Fibroblast of the aortic adventitia (primary cell): ENCODE measurements around the gene SRRD. TPM values are rescaled to one million over a fixed set of nuclear protein-coding genes. Genes with fewer than 3 reads are reported as not detected.

Experiments used
- DNase-seq: peaks from one replicate; pipeline ENCODE4 v3.0.0-alpha.2; 2010; ENCODE audit warnings: low read depth
- H3K4me3 ChIP-seq: 2 replicates; pipeline ENCODE4 v1.5.1; 2011; ENCODE audit warnings: low read depth, mild to moderate bottlenecking, control low read depth, low read length, moderate library complexity
- CTCF ChIP-seq: IDR thresholded peaks from 2 replicates; pipeline ENCODE4 v1.5.1; 2011; ENCODE audit warnings: mild to moderate bottlenecking, low read length, control low read depth, inconsistent platforms; ENCODE audit not compliant: insufficient read depth
- total RNA-seq: library from RNA; depleted of rRNA; stranded (reverse); fragments of >200 nt; gene quantifications from 2 replicates; pipeline ENCODE4 v1.2.3, GENCODE V29; 2012; ENCODE audit warnings: low replicate concordance

Gene SRRD
- total RNA-seq, 1 donor: 15.7 TPM

- TF ChIP-seq CTCF: no peak
- no peak for DNase-seq
- H3K4me3 ChIP-seq: no peak overlapping the region
Observed at GRCh38 chr22:26489447-26490036, 5.9 kb downstream of the SRRD start.

DNA sequence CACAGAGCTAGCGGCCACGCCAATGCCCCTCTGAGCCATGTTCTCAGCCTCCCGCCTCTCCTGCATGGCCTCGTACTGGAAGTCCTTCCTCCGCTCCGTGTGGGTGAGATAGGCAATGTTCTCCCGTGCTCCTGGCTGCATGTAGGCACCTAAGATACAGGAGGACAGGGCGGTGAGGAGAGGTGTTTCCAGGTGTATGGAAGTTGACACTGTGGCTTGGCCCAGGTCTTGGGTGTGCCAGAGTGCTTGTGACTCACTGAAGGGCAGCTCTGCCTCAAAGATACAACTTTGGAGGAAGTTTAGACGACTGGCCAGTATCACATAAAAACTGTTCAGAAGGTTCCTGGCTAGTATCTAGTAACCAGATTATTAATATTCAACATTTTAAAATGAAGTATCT is 8.5 kb downstream of the SRRD start:
- no peak for DNase-seq
- H3K4me3 ChIP-seq: no peak overlapping the region
- no peak for TF ChIP-seq CTCF

- TF ChIP-seq CTCF: no peak
- DNase-seq: no peak
- no peak overlapping the region for H3K4me3 ChIP-seq
Observed at GRCh38 chr22:26494506-26494905, 10.8 kb downstream of the SRRD start.

DNA sequence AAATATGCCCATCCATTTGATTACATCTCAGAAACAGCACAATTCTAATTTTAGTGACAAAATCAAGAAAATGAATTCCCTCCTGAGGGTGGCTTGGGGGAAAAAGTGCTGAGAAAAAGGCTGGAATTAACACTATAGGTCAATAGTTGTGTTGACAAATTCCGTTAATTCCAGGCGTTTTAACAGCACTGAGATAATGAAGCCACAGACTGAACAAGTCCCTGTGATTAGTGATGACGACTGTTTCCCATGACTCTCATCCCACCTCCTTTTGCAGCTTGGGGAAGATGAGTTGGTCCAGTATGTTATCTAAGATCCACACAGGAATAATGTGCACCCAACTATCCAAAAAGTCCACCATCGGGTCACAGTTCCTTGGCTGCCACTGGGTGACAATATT is 12.8 kb downstream of the SRRD start:
- TF ChIP-seq CTCF: no peak
- H3K4me3 ChIP-seq: no peak overlapping the region
- DNase-seq: no peak

GRCh38 chr22:26499188-26499703 is 15.6 kb downstream of the SRRD start:
- no peak overlapping the region for H3K4me3 ChIP-seq
- no peak for DNase-seq
- TF ChIP-seq CTCF: no peak

DNA sequence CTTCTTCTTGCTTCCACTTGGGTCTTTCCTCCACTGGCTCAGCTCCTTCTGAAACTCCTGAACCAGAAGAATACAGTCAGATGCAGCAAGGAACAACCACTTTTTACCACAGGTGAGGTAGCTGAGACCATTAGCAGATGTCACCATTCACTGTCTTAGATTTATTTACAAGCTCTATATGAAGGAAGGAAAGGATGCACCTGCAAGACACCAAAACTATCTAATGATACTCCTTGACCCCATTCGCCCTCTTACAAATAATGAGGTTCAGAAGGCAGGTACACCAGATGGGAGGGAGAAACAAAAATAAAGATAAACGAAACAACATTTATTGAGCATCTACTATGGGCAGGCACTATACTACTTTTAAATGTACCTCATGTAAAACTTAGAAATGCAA is 18.3 kb downstream of the SRRD start:
- no peak for DNase-seq
- TF ChIP-seq CTCF: no peak
- no peak overlapping the region for H3K4me3 ChIP-seq
